ENCODE results near the gene TMPRSS11F.
"Not testable (repeated sequence)": the region's sequence is repeated elsewhere in the genome, so short reads cannot be mapped to it uniquely, and the experiment has no call there.

The TMPRSS11F gene
- 0 to 0.06 (median 0) reads per million in 18 experiments for total RNA-seq

DNA sequence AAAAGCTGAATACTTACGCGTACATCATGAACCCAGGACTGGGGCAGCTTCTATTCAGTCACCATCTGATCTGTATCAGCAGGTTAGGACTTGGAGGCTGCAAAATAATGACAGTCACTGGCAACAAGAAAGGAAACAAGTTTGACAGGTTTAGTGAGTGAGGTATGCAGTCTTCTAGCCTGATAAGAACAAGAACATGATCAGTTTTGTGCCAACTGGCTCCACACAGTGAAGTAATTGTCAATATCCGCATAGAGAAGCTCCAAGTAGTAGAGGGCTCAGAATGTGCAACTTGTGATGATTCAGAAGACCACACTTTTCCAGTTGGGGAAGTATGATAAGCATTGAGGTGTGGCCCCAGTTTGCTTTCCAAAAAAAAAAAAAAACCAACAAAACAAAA is at the start of gene TMPRSS11F:
Gene TMPRSS11F, minus strand, starts transcription at position 77 of the 400 bp plus-strand sequence. Its CDS starts 49 bp downstream, at position 28.
- no peak for DNase-seq

DNA sequence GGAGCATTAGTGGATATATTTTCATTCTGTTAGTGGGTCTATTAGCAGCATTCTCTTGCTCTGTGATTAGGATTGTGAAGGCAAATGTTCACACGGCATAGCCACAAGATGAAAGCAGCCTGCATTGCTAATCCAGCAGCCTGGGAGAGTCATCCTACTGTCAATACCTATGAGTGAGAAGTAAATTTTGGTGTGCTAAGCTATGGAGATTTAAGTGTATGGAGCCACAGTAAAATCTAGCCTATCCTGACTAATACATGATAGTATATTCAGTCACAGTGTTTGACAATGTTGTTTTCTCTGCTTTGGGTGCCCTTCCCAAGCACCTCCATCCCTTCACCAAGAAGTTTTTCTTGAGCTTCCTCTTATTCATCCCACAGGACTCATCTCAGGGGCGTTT is 47.2 kb upstream of the TMPRSS11F start:
- DNase-seq: no peak

DNA sequence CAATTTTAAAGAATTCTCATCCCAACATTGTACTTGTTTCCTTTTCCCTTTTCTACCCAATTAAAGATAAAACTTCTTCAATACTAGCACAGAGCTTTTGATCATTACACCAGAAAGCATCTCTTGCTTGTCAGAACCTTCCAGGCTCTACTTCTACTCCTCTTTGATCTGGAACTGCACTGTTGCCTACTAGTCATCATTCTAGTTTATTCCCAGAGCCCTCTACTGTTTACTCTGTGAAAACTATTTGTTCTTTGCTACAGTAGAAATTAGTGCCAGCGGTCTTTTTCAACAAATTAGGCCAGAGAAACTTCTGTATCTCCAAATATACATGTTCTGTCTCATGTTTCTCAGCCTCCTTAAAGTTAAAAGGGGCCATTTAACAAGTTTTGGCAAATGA is 46.8 kb upstream of the TMPRSS11F start:
- DNase-seq: no peak

DNA sequence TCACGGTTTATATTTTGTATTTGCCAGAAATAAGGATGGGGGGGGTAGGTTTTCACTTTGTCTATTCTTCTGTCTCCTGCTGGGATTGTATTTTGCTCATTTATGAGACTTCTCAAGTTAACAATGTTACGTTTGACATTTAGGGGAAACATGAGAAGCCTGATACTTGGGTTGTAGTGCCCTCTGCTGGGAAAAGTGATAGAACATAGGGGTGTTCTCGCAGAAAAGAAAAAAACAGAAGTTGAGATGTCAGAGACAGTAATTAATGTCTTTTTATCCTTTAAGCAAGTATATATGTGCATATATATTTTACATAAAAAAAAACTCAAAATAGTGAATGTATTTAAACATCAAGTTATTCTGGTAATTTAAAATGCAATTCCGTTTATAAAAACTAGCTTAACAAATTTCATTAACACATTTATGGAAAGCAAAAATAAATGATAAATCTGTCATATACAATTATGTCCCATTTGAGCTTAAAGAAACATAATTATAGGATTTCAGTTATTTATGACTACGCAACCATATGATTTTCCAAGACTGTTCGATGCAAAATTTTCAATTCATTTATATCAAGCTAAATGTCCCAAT is 46.0 kb upstream of the TMPRSS11F start:
- peak; percentile 65 to 69 for DNase-seq

DNA sequence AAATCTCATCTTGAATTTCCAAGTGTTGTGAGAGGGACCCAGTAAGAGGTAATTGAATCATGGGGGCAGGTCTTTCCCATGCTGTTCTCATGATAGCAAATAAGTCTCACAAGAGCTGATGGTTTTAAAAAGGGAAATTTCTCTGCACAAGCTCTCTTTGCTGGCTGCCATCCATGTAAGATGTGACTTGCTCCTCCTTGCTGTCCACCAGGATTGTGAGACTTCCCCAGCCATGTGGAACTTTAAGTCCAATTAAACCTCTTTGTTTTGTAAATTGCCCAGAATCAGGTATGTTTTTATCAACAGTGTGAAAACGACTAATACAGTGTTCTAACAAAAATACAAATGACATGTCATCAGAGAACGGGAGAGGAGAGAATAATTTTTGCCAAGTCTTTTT is 44.7 kb upstream of the TMPRSS11F start:
- not testable (repeated sequence) for DNase-seq

DNA sequence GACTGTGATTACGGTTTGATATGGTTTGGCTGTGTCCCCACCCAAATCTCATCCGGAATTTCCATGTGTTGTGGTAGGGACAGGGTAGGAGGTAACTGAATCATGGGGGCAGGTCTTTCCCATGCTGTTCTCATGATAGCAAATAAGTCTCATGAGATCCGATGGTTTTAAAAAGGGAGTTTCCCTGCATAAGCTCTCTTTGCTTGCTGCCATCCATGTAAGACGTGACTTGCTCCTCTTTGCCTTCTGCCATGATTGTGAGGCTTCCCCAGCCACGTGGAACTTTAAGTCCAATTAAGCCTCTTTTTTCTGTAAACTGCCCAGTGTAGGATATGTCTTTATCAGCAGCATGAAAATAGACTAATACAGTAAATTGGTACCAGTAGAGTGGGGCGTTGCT is 42.5 kb upstream of the TMPRSS11F start:
- not testable (repeated sequence) for DNase-seq

DNA sequence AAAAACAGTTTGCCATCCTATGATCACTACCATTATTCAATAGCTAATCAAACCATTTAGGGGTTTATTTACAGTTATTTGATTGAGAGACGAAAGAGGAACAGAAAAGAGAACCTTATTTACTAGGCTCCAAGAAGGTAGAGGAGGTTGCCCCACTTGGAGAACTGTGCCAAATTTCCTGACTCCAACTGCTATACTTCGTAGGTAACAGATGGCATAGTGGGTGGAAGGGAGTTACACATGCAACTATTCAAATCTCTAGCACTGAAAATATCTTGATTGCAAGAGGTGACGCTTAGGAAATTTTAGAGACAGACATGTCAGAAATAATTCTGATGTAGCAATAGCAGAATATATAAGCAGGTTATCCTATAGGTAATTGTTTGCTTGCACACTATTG is 38.0 kb upstream of the TMPRSS11F start:
- DNase-seq: no peak

DNA sequence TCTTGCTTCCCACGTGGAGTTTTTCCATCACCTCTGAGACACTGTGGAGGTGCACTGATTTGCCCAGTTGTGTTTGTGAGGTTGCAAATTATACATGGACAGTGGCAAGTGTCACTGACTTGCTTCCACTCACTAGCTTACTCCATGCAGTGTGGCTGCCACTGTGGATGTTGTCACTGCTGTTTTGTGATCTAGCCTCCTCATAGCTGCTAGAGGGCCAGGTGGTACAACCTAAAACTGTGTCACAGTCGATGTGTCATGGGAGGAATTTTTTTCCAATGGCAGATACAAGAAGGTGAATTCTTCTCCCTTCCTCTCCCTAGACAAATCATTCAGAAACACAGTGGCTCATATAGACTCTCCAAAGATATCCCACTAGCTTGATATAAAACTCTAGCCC is 37.5 kb upstream of the TMPRSS11F start:
- no peak for DNase-seq

DNA sequence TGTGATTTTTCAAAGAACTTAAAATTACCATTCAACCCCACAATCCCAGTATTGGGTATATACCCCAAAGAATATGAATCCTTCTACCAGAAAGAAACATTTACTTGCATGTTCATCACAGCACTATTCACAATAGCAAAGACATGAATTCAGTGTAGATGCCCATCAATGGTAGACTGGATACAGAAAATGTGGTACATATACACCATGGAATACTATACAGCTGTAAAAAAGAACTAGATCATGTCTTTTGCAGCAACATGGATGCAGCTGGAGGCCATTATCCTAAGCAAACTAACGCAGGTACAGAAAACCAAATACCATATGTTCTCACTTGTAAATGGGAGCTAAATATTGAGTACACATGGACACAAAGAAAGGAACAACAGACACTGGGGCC is 34.1 kb upstream of the TMPRSS11F start:
- DNase-seq: no peak

DNA sequence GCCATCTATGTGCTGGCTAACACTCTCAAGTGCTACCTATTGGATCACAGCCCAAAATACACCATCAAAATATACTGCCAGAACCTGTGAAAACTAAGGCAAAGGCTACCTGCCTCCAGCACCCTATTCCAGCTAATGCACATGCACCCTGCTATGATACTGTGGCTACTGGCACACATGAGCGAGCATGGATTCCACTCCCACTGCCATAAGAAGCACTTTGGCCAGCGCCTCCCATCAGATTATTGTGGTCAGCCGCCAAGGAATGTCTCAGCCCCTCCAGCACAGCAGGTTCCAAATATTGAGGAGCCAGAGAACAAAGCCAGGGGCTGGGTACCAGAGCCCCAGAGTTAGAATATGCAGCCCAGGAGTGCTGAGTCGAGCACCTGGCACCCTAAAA is 32.5 kb upstream of the TMPRSS11F start:
- DNase-seq: no peak

DNA sequence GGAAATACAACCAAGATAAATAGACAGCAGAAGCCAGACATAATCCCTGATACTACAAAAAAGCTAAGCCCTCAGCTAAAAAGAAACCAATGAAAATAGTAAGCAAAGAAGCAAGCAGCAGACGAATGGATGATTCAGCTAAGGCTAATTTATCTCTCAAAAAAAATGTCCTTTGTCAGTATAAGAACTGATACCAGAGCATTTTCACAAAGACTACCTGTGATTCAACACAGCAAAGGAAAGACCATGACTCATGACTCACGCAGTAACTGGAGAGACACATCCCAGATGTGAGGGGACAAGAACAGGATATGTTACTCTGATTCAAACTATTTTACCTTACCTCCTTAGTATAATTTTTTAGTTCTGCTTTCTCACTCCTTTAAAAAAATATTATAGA is 22.7 kb upstream of the TMPRSS11F start:
- no peak for DNase-seq

DNA sequence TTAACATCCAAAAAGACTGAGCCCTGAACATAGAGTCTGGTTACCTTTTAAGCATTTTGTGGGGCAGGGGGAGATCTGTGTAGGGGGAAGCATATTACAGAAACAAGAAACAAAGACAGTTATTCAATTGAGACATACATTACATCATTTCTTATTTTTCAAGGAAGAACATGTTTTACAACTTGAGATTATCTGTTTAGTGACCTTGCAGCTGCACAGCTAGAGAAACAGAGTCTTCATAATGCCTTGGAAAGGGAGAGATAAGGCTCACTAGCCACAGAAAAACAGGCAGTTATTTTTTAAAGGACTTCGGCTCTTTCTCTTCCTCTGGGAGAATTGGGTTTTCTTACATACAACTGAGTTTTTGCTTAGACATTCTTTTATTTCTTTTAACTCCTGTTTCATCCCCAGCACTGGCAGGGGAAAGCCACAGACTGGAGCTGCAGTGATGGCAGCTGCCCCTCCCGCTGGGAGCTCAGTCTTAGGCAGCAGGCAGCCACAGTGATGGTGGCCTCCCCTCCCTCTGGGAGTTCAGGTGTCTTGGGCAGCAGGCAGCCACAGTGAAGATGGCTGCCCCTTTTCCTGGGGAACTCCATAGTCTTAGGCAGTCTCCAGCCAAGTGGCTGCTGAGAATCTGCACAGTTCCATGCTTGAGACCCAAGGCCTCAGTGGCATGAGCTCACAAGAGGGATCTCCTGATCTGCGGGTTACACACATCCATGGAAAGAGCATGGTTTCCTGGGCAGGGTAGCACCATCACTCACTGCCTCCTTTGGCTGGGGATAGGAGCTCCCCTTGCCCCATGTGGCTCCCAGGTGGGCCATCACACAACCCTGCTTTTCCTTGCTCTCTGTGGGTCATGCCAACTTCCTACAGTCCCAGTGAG is 19.4 kb upstream of the TMPRSS11F start:
- no peak for DNase-seq

DNA sequence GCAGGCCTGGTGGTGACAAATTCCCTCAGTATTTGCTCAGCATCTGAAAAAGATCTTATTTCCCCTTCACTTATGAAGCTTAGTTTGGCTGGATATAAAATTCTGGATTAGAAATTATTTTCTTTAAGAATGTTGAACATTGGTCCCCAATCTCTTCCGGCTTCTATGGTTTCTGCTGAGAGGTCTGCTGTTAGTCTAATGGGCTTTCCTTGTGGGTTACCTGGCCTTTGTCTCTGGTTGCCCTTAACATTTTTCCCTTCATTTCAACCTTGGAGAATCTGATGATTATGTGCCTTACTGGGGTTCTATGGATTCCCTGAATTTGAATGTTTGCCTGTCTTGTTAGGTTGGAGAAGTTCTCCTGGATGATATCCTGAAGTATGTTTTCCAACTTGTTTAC is 17.4 kb upstream of the TMPRSS11F start:
- no peak for DNase-seq

DNA sequence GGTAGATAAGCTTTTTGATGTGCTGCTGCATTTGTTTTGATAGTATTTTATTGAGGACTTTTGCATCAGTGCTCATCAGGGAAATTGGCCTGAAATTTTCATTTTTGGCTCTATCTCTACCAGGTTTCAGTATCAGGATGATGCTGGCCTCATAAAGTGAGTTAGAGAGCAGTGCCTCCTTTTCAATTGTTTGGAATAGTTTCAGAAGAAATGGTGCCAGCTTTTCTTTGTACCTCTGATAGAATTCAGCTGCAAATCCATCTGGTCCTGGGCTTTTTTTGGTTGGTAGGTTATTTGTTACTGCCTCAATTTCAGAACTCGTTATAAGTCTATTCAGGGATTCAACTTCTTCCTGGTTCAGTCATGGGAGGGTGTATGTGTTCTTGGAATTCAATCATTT is 15.6 kb upstream of the TMPRSS11F start:
- no peak for DNase-seq

DNA sequence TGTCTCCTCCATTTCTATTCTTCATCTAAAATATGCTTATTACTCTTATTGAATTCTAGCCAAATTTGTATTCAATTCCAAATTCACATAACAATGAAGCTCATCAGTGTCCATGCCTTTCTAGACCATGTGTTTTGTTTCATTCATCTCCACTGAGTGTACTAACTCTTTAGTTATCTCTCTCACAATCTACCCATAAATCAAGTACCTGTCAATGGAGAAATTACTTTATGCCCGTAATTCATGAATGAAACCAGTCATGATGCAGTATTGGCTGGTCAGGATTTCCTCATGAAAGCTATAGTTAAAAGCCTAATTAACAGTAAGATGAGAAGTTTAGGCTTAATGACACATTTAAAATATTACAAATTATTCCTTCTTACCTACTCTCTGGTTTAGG is 12.2 kb upstream of the TMPRSS11F start:
- DNase-seq: no peak

DNA sequence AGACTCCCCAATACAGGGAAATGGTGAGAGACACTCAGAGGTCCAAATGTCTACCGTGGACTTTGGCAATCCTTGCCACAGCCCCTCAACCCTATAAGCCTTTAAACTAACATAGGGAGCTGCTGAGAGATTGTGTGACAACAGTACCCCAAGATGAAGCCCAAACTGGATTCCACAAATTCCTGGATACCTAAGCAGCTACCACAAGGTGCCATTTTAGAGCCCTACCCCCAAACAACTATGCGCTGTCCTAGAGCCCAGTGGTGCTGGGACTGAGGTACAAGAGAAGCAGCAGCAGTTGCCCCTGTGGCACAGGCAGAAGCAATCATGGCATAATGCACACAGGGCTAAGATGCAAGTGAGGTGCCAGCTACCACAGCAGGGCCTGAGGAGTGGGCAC is 2.7 kb upstream of the TMPRSS11F start:
- DNase-seq: no peak

DNA sequence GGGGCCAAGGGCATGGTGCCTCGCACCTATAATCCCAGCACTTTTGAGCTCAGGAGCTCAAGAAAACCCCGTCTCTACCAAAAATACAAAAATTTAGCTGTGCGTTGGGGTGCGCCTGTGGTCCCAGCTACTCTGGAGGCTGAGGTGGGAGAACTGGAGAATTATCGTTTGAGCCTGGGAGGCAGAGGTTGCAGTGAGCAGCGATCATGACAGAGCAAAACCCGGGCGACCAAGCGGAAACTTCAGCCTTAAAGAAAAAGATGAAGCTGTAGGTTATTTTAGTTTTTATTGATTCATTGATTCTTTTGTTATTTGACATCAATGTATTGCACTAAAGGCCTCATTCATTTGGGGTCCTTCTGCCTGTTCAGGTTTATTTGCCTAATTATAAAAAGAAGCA is 5.4 kb downstream of the TMPRSS11F start:
- DNase-seq: no peak

DNA sequence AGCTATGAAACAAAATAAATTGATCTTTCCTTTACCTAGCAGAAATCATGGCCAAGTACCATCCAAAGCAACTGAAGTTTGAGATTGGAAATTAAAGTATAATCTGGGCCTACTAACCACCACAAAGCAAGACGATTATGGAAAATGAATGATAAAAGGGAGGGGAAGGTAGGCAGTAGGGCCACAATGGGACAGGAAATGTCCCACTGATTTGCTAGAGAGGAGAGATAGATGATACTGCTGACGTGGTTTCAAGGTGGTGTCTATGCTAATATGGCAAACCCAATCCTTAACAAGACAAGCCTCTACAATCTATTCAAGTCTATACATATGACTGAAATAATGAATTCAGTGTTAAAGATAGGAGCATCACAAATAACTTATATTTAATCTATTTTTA is 6.1 kb downstream of the TMPRSS11F start:
- DNase-seq: no peak

DNA sequence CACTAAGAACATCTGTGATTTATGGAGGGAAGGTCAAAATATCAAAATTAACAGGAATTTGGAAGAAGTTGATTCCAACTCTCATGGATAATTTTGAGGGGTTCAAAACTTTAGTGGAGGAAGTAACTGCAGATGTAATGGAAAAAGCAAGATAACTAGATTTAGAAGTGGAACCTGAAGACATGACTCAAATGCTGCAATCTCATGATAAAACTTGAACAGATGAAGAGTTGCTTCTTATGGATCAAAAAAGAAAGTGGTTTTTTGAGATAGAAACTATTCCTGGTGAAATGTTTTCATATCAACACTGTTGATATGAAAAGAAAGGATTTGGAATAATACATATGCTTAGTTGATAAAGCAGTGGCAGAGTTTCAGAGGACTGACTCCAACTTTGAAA is 9.7 kb downstream of the TMPRSS11F start:
- DNase-seq: no peak

DNA sequence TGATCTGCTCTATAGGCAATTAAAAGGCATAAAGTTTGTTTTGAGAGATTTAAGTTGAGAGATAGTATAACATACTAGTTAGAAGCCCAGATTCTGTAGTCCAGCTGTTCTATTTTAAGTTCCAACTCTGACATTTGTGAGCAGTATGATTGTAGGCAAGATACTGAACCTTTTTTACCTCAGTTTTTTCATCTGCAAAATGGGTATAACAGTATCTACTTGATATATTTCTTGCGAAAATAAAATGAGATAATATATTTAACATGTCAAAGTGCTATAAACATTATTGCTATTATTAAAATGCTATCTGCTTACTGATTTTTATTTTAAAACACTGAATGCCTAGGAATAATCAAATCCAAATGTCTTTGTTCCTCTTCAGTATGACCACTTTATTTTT is 19.2 kb downstream of the TMPRSS11F start:
- no peak for DNase-seq

DNA sequence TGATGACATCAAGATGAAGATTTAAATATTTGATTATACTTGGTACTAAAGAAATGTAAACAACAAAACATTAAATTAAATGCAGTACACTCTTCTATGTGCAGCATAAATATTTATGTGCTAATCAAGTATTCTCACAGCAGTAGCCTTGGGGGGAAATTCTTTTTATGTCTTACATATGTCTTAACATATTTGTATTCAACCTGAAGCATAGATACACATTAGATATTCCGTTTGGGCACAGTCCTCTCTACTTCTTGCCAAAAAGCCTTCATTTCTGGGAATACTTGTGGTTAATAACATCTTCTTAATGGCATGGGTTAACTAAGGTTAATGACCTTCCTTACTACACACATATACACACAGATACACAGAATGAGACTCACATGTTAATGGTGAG is 19.8 kb downstream of the TMPRSS11F start:
- no peak for DNase-seq

DNA sequence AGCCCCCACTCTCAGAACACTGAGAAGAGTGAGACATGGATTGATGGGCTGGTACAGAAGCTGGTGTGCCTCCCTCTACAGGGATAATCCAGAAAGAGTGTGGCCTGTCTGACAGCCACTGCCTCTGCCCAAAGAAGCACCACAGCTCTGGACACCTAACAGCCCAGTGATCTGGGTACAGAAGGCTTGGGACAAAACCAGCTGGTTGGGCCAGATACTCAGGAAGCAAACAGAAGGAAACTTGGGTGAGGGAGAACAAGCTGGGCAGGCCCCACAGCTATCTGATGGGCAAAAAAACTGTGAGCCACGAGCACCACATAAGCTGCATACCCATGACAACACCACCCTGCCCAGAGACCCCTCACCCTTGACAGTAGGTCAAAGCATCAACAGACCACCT is 46.9 kb downstream of the TMPRSS11F start:
- no peak for DNase-seq

DNA sequence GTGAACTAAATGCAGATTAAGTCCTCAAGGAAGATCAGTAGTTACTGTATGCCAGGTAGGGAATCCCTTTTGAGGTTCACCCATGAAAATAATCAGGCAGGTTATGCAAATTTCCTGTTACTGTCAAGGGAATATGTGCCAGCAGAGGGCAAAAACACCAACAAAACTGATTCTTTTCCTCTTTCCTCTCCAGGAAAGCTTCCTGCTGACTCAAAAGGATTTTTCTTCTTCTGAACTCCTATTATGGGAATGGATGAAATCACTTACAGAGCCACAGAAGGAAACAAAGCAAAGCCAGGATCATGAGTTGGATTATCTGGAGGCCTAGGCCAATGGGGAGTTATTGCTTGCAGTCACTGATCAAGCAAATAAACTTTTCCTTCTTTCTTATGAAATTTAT is 49.7 kb downstream of the TMPRSS11F start:
- DNase-seq: no peak

DNA sequence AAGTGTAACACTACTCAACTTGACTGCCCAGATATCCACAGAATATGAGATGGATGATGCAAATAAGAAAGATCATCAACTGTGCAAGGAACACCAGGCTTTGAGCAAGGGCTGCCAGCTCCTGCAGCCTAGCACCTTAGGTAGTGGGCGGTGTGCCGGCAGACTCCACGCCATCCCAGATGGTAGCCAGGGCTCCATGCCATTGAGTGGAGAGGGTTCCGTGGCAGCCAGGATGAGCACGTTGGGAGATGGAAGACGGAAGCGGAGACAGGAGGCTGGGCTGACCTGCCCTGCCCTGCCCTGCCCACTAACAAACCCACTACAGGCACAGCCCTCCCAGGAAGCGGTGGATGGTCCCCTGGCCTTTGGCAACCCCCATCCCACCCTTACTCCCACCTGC is 51.9 kb downstream of the TMPRSS11F start:
- no peak for DNase-seq

All from inflammatory macrophage (primary cell).